HCT116 (cell line): ENCODE measurements around the gene SMYD4. TPM values are rescaled to one million over a fixed set of nuclear protein-coding genes. Genes with fewer than 3 reads are reported as not detected.

Experiments
- ATAC-seq: fragments of 200-7000 bp; cut with Tn5 transposase; 2 replicates; pipeline ENCODE4 v1.9.1; 2020; ENCODE audit warnings: mild to moderate bottlenecking, moderate library complexity
- BruUV-seq: library from RNA; stranded (reverse); fragments of 400-500 nt; replicated peaks from 2 replicates; lab custom pipeline; 2021; lab: Mats Ljungman, UMichigan
- CTCF ChIA-PET: fragments of 300-600 bp; sonication (Branson Sonifier 250); formaldehyde crosslinking; loops from one replicate; lab custom pipeline; 2021; ENCODE audit warnings: antibody characterized with exemption; lab: Charles Lee
- POLR2A ChIA-PET: fragments of 300-600, 350-600 bp; sonication (Branson Sonifier 250); formaldehyde crosslinking; loops from one replicate; lab custom pipeline; 2021; ENCODE audit warnings: antibody characterized with exemption; lab: Charles Lee
- RAD21 ChIA-PET, 2 experiments: fragments of 300-600 bp; sonication (Branson Sonifier 250); formaldehyde crosslinking; loops; one replicate each; lab custom pipeline; 2023; ENCODE audit warnings: low total read pairs in 2 of 2; ENCODE audit not compliant: uncharacterized antibody in 2 of 2, unreplicated experiment in 2 of 2, low non-redundant PET in 1 of 2; lab: Charles Lee
- DNase-seq: peaks from one replicate; pipeline ENCODE4 v3.0.0-alpha.2; 2010; ENCODE audit warnings: low read depth, low spot score
- H2AFZ ChIP-seq: fragments of 200-600 bp; shearing (Covaris generic), sonication (generic); 2 replicates; pipeline ENCODE4 v1.6.1; 2017; ENCODE audit warnings: low read depth, mixed run types, mixed read lengths, antibody characterized with exemption, low read length; ENCODE audit not compliant: poor library complexity, severe bottlenecking
- H3K27ac ChIP-seq: 2 replicates; pipeline ENCODE4 v1.5.1; 2012; ENCODE audit warnings: low read depth, low read length
- H3K27me3 ChIP-seq: fragments of 200-600 bp; sonication (generic); 2 replicates; pipeline ENCODE4 v1.6.1; 2016; ENCODE audit warnings: mixed run types, low read length, mixed read lengths; ENCODE audit not compliant: insufficient read depth
- H3K36me3 ChIP-seq, 2 experiments: fragments of 200-500 bp in 1 of 2; fragments of 200-600 bp in 1 of 2; sonication (Bioruptor generic) in 1 of 2; sonication (generic) in 1 of 2; 2 replicates each; pipeline versions ENCODE4 v1.5.1 to v1.6.1; 2014 to 2016; ENCODE audit warnings: low read length in 2 of 2, inconsistent platforms in 1 of 2, mixed read lengths in 1 of 2, mixed run types in 1 of 2; ENCODE audit not compliant: insufficient read depth in 2 of 2, control insufficient read depth in 1 of 2
- H3K4me1 ChIP-seq, 2 experiments: fragments of 200-600 bp in 1 of 2; sonication (generic) in 1 of 2; 2 replicates each; pipeline versions ENCODE4 v1.5.1 to v1.6.1; 2012 to 2017; ENCODE audit warnings: low read length in 2 of 2, inconsistent platforms in 1 of 2, mild to moderate bottlenecking in 1 of 2, mixed read lengths in 1 of 2, mixed run types in 1 of 2, moderate library complexity in 1 of 2; ENCODE audit not compliant: insufficient read depth in 2 of 2, control insufficient read depth in 1 of 2
- H3K4me2 ChIP-seq: fragments of 200-600 bp; sonication (generic); 2 replicates; pipeline ENCODE4 v1.6.1; 2017; ENCODE audit warnings: mixed run types, low read length, mixed read lengths
- H3K4me3 ChIP-seq, 2 experiments: fragments of 200-600 bp in 1 of 2; sonication (generic) in 1 of 2; replicated peaks in 1 of 2; 2 replicates each; pipeline ENCODE4 v1.5.1; 2011 to 2016; ENCODE audit warnings: low read length in 2 of 2, control low read depth in 1 of 2, low read depth in 1 of 2, mild to moderate bottlenecking in 1 of 2, mixed read lengths in 1 of 2, mixed run types in 1 of 2
- H3K79me2 ChIP-seq: fragments of 200-600 bp; sonication (generic); 2 replicates; pipeline ENCODE4 v1.6.1; 2017; ENCODE audit warnings: mild to moderate bottlenecking, mixed run types, low read length, moderate library complexity, mixed read lengths; ENCODE audit not compliant: insufficient read depth
- H3K9ac ChIP-seq: fragments of 200-600 bp; sonication (generic); 2 replicates; pipeline ENCODE4 v1.6.1; 2016; ENCODE audit warnings: low read length, mixed read lengths
- H3K9me2 ChIP-seq: fragments of 200-600 bp; sonication (generic), shearing (Covaris generic); 2 replicates; pipeline ENCODE4 v1.6.1; 2017; ENCODE audit warnings: mixed run types, mild to moderate bottlenecking, moderate library complexity; ENCODE audit not compliant: insufficient read depth
- H3K9me3 ChIP-seq, 2 experiments: fragments of 200-500 bp in 1 of 2; fragments of 200-600 bp in 1 of 2; sonication (Bioruptor generic) in 1 of 2; sonication (generic) in 1 of 2; 2 replicates each; pipeline ENCODE4 v1.6.1; 2014 to 2017; ENCODE audit warnings: low read length in 2 of 2, mixed read lengths in 2 of 2, inconsistent platforms in 1 of 2, low read depth in 1 of 2, mild to moderate bottlenecking in 1 of 2, mixed run types in 1 of 2, moderate library complexity in 1 of 2; ENCODE audit not compliant: control insufficient read depth in 1 of 2, insufficient read depth in 1 of 2
- H4K20me1 ChIP-seq: fragments of 200-600 bp; sonication (generic), shearing (Covaris generic); 2 replicates; pipeline ENCODE4 v1.6.1; 2017; ENCODE audit warnings: mixed run types, mild to moderate bottlenecking, moderate library complexity; ENCODE audit not compliant: insufficient read depth
- EGR1 ChIP-seq: IDR thresholded peaks from 2 replicates; pipeline ENCODE4 v1.6.1; 2012; ENCODE audit warnings: low read depth
- ELF1 ChIP-seq: IDR thresholded peaks from 2 replicates; pipeline ENCODE4 v1.6.1; 2012; ENCODE audit warnings: low read depth, borderline replicate concordance
- POLR2A ChIP-seq: IDR thresholded peaks from 2 replicates; pipeline ENCODE4 v1.7.0; 2011; ENCODE audit warnings: borderline replicate concordance; ENCODE audit not compliant: insufficient read depth, insufficient read length; ENCODE audit errors: extremely low read depth
- POLR2AphosphoS5 ChIP-seq: IDR thresholded peaks from 2 replicates; pipeline ENCODE4 v1.6.1; 2011; ENCODE audit warnings: mild to moderate bottlenecking, low read depth, low read length, moderate library complexity
- RAD21 ChIP-seq: IDR thresholded peaks from 2 replicates; pipeline ENCODE4 v1.6.1; 2012; ENCODE audit warnings: low read depth, mild to moderate bottlenecking
- ZBTB33 ChIP-seq: IDR thresholded peaks from 2 replicates; pipeline ENCODE4 v1.6.1; 2011; ENCODE audit warnings: mild to moderate bottlenecking, low read length, moderate library complexity; ENCODE audit not compliant: insufficient replicate concordance; ENCODE audit errors: extremely low read depth
- ZFX ChIP-seq: fragments of 450-650 bp; IDR thresholded peaks from 2 replicates; pipeline ENCODE4 v1.6.1; 2017
- intact Hi-C: fragments of 100-400 bp; cut with micrococcal nuclease; formaldehyde crosslinking; loops from 2 replicates; pipeline ENCODE4 v1.10.0; 2022
- total RNA-seq: library from RNA; stranded (reverse); gene quantifications from one replicate; pipeline ENCODE4 v1.2.1, GENCODE V29; 2021; ENCODE audit not compliant: unreplicated experiment
- TF ChIP-seq, protein P1 (sequence below): IDR thresholded peaks from 2 replicates; pipeline ENCODE4 v1.6.1; 2012
- TF ChIP-seq, protein P2 (sequence below): IDR thresholded peaks from 2 replicates; pipeline ENCODE4 v1.6.1; 2012
- TF ChIP-seq, protein P3 (sequence below), 3 experiments: fragments of 200-600 bp in 1 of 3; sonication (generic) in 1 of 3; IDR thresholded peaks in 2 of 3; conservative IDR thresholded peaks in 1 of 3; 2 replicates each; pipeline ENCODE4 v1.5.1; 2012 to 2017; ENCODE audit warnings: low read depth in 2 of 3, low read length in 2 of 3, antibody characterized with exemption in 1 of 3, borderline replicate concordance in 1 of 3, control low read depth in 1 of 3, mild to moderate bottlenecking in 1 of 3, mixed read lengths in 1 of 3, mixed run types in 1 of 3, moderate library complexity in 1 of 3; ENCODE audit not compliant: insufficient read depth in 1 of 3

The SMYD4 gene
- total RNA-seq, 1 experiment from 2014 or later = 16.9 TPM

DNA sequence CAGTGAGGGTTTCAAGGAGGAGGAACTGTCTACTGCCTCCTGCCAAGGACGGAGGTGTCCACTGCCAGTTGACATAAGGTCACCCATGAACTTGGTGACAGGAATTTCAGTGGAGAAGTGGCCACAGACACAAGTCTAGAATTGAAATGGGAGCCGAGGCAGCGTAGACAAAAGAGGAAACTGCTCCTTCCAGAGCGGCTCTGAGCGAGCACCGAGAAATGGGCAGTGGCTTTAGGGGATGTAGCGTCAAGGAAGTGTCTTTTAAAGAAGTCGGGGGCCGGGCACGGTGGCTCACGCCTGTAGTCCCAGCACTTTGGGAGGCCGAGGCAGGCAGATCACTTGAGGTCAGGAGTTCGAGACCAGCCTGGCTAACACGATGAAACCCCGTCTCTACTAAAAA is 70.9 kb downstream of the SMYD4 start:
- Histone ChIP-seq H3K79me2 (no peaks in the 10 kb centered on the region), H3K9me3 (no peaks in the 10 kb centered on the region), H2AFZ (no peak overlapping the region), H3K9ac (no peak overlapping the region), H3K27ac (no peak overlapping the region), H3K36me3 (no peaks in the 10 kb centered on the region), H3K4me3 (no peak overlapping the region), H3K4me2 (no peak overlapping the region), H3K27me3 (no peaks in the 10 kb centered on the region), H3K4me1 (peaks cover 2 to 16% of the 10 kb centered on the region in 2 experiments; a peak in 3 of 4 replicates), H3K9me2 (no peaks in the 10 kb centered on the region), H4K20me1 (no peaks in the 10 kb centered on the region)
- TF ChIP-seq, protein P1, sequence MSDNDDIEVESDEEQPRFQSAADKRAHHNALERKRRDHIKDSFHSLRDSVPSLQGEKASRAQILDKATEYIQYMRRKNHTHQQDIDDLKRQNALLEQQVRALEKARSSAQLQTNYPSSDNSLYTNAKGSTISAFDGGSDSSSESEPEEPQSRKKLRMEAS = no peak
- TF ChIP-seq, protein P2, sequence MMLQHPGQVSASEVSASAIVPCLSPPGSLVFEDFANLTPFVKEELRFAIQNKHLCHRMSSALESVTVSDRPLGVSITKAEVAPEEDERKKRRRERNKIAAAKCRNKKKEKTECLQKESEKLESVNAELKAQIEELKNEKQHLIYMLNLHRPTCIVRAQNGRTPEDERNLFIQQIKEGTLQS = no peak
- TF ChIP-seq ELF1 (no peak), ZFX (no peak), RAD21 (no peak), POLR2AphosphoS5 (no peak), ZBTB33 (no peak), POLR2A (no peak), EGR1 (no peak)
- TF ChIP-seq, protein P3, sequence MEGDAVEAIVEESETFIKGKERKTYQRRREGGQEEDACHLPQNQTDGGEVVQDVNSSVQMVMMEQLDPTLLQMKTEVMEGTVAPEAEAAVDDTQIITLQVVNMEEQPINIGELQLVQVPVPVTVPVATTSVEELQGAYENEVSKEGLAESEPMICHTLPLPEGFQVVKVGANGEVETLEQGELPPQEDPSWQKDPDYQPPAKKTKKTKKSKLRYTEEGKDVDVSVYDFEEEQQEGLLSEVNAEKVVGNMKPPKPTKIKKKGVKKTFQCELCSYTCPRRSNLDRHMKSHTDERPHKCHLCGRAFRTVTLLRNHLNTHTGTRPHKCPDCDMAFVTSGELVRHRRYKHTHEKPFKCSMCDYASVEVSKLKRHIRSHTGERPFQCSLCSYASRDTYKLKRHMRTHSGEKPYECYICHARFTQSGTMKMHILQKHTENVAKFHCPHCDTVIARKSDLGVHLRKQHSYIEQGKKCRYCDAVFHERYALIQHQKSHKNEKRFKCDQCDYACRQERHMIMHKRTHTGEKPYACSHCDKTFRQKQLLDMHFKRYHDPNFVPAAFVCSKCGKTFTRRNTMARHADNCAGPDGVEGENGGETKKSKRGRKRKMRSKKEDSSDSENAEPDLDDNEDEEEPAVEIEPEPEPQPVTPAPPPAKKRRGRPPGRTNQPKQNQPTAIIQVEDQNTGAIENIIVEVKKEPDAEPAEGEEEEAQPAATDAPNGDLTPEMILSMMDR (IDR thresholded peaks at IDR 0.05 in 2 of 3, conservative IDR thresholded peaks at IDR 0.05 in 1 of 3; ENCODE audit: borderline replicate concordance in 1 of 3, insufficient read depth in 1 of 3, low read depth in 2 of 3, low read length in 2 of 3) = no peak
- no peak for ATAC-seq
- DNase-seq = no peak
- intact Hi-C loops = no loop called here
- ChIA-PET RAD21 (no interaction called here), POLR2A (no interaction called here), CTCF (no interaction called here)
- BruUV-seq = no TSS peak
